HUES6 (cell line): Measurements from ENCODE around the gene CNOT6.
"Not testable (repeated sequence)": the region's sequence is repeated elsewhere in the genome, so short reads cannot be mapped to it uniquely, and the experiment has no call there.

ENCODE experiments used
- H3K27ac ChIP-seq: 2 replicates; pipeline ENCODE4 v1.7.0; 2013; ENCODE audit warnings: low read depth, mild to moderate bottlenecking, low read length, inconsistent platforms
- H3K27me3 ChIP-seq: 2 replicates; pipeline ENCODE4 v1.6.1; 2013; ENCODE audit warnings: low read length; ENCODE audit not compliant: control insufficient read depth, insufficient read depth
- H3K36me3 ChIP-seq: 2 replicates; pipeline ENCODE4 v1.6.1; 2013; ENCODE audit warnings: low read length; ENCODE audit not compliant: control insufficient read depth, insufficient read depth
- H3K4me1 ChIP-seq: 2 replicates; pipeline ENCODE4 v1.6.1; 2013; ENCODE audit warnings: low read length; ENCODE audit not compliant: control insufficient read depth, insufficient read depth
- H3K4me3 ChIP-seq: 2 replicates; pipeline ENCODE4 v1.5.1; 2013; ENCODE audit warnings: low read depth, low read length
- H3K9ac ChIP-seq: one replicate; pipeline ENCODE4 v1.6.1; 2013; ENCODE audit warnings: mild to moderate bottlenecking, low read length
- H3K9me3 ChIP-seq: 2 replicates; pipeline ENCODE4 v1.6.1; 2013; ENCODE audit warnings: low read depth, low read length; ENCODE audit not compliant: control insufficient read depth, insufficient read depth

The CNOT6 gene

DNA sequence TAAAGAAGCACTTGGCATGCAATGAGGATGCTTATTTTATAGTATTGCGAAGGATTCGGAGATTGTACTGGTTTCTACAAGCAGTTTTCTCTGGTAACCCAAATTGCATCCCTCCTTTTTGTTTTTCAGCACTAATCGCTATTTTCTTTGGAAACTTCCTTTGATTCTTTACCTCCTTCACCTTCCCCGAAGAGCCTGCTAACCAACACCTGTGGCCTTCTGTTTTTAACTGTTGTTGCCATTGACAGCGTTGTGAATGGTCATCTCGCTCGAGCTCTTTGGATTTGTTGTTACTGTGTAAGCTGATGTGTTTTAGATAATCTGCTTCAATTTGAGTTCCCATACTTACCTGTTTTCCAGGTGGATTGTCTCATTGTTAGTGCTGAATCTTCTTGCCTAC lies 1.1 kb downstream of the CNOT6 start:
- H3K9me3 ChIP-seq, result no peaks in the 10 kb centered on the region; the same call in 1 of the 2 replicates
- no peaks in the 10 kb centered on the region for H3K27me3 ChIP-seq
- H3K9ac ChIP-seq, result peak overlapping the region; percentile 97
- peaks cover 37% of the 10 kb centered on the region for H3K36me3 ChIP-seq
- peaks cover 20% of the 10 kb centered on the region; the same call in 1 of the 2 replicates for H3K4me1 ChIP-seq
- H3K27ac ChIP-seq, result no peak overlapping the region
- peak overlapping the region; percentile 87 for H3K4me3 ChIP-seq

DNA sequence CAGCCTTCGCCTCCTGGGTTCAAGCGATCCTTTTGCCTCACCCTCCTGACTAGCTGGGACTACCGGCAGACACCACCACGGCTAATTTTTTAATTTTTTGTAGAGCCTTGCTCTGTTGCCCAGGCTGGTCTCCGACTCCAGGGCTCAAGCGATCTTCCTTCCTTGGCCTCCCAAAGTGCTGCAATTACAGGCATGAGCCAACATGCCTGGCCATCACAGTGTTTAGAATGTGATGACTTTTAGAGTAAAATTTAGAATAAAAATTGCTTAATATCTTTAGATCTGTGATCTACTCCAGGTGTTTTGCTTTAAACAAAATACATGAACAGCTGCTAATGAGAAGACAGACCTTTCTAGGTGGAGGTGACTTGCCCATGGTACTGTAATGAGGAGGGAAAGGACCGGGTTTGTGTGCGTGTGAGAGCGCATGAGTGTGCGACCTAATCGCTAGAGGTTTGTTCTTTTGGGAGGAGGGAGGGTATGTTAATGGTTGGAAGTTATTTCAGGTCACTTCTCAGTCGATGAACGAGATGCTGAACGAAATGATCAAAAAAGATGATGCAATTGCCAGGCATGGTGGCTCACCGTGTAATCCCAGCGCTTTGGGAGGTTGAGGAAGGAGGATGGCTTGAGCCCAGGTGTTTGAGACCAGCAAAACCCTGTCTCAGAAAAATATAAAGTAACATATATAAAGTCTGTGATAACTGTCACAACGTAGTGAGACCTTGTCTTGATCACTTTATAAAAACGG lies 2.0 kb downstream of the CNOT6 start:
- no peaks in the 10 kb centered on the region; the same call in 1 of the 2 replicates for H3K9me3 ChIP-seq
- peaks cover 18% of the 10 kb centered on the region; the same call in 1 of the 2 replicates for H3K4me1 ChIP-seq
- peak overlapping the region; percentile 87 for H3K4me3 ChIP-seq
- peak overlapping the region; percentile 15 for H3K9ac ChIP-seq
- peak overlapping the region; percentile 51 for H3K27ac ChIP-seq
- H3K27me3 ChIP-seq, result no peaks in the 10 kb centered on the region
- H3K36me3 ChIP-seq, result peaks cover 41% of the 10 kb centered on the region

DNA sequence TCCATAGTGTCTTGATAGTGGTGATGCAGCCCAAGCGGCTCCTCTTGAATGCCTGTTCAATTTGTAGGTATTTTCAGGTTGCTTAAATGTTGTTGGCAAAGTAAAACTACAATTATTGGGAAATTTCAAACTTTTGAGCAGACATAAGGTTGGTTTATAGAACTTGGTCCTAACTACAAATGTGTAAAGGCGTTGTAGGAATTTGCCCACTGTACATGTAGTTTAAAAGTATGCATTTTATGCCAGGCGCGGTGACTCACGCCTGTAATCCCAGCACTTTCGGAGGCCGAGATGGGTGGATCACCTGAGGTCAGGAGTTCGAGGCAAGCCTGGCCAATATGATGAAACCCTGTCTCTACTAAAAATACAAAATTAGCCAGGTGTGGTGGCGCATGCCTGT lies 2.6 kb downstream of the CNOT6 start:
- H3K4me1 ChIP-seq, result peaks cover 12% of the 10 kb centered on the region; the same call in 1 of the 2 replicates
- H3K27ac ChIP-seq, H3K4me3 ChIP-seq: not testable (repeated sequence)

DNA sequence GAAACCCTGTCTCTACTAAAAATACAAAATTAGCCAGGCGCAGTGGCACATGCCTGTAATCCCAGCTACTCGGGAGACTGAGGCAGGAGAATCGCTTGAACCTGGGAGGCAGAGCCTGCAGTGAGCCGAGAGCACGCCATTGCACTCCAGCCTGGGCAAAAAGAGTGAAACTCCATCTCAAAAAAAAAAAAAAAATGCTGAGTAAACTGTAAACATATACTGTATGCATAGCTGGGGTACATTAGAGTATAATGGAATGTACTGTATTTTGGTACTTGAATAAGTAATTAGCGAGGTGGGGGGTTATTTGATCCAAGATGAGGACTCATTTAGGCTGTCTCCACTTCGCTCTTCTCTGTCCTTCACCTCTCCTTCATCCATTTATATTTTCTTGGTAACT lies 3.7 kb downstream of the CNOT6 start:
- H3K4me1 ChIP-seq, result peaks cover 12% of the 10 kb centered on the region; the same call in 1 of the 2 replicates
- not testable (repeated sequence) for H3K27ac ChIP-seq

More for the DNA sequence above, 2.6 kb downstream of the CNOT6 start:
- peaks cover 44% of the 10 kb centered on the region for H3K36me3 ChIP-seq
- not testable (repeated sequence) for H3K9me3 ChIP-seq, H3K27me3 ChIP-seq, H3K9ac ChIP-seq

DNA sequence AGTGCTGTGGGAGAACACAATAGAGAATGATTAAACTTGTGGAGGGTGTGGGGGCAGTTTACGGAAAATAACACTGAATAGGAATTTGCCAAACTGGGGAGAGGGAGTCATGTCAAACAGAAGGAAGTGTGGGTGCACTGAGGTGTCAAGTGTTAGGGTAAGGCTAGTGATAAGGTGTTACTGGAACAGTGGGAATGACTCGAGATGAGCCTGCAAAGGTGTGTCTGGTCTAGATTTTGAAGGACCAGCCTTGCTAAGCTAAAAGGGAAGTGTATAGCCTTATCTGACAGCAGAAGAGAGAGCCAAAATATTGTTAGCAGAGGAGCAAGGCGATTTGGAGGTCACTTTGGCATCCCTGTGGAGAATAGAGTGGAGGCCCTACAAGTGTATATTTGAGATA lies 4.2 kb downstream of the CNOT6 start:
- Histone ChIP-seq H3K4me3 (no peak overlapping the region), H3K36me3 (peaks cover 53% of the 10 kb centered on the region), H3K27ac (no peak overlapping the region), H3K9ac (no peak overlapping the region), H3K27me3 (no peaks in the 10 kb centered on the region), H3K4me1 (peaks cover 12% of the 10 kb centered on the region; the same call in 1 of the 2 replicates), H3K9me3 (peaks cover 2% of the 10 kb centered on the region)

More for the DNA sequence above, 3.7 kb downstream of the CNOT6 start:
- not testable (repeated sequence) for H3K9me3 ChIP-seq, H3K27me3 ChIP-seq, H3K9ac ChIP-seq, H3K4me3 ChIP-seq
- peaks cover 51% of the 10 kb centered on the region for H3K36me3 ChIP-seq

DNA sequence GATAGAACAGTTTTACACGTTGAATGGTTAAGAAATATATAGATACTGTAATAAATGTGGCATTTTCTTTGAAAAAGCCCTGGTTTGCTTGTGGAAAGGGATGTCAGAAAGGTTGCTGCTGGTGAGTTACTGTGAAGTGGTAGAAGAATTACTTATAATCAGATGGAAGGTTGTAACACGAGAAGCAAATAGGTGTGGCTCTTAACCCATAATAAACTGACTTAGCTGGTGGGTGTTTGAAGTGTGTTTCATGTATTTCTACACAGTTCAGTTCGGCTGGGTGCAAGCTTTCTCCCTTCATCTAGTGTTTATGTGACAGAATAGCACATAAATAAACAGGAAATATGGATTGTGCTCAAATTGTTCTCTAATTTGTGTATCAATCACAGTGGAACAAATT lies 5.5 kb downstream of the CNOT6 start:
- Histone ChIP-seq H3K36me3 (peaks cover 53% of the 10 kb centered on the region), H3K4me1 (peaks cover 12% of the 10 kb centered on the region; the same call in 1 of the 2 replicates), H3K4me3 (no peak overlapping the region), H3K27ac (no peak overlapping the region), H3K9ac (no peak overlapping the region), H3K27me3 (no peaks in the 10 kb centered on the region), H3K9me3 (peaks cover 2% of the 10 kb centered on the region; the same call in 1 of the 2 replicates)

DNA sequence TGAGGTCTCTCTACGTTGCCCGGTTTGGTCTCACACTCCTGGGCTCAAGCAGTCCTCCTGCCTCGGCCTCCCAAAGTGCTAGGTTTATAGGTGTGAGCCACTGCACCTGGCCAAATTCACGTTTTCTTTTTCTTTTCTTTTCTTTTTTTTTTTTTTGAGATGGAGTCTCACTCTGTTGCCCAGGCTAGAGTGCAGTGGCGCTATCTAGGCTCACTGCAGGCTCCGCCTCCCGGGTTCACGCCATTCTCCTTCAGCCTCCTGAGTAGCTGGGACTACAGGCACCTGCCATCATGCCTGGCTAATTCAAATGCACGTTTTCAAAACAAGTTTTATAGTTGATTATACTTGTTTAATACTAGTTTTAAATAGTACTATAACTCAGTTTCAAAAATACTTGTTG lies 6.1 kb downstream of the CNOT6 start:
- H3K4me3 ChIP-seq, H3K9me3 ChIP-seq, H3K27ac ChIP-seq, H3K9ac ChIP-seq, H3K27me3 ChIP-seq: not testable (repeated sequence)
- Histone ChIP-seq H3K36me3 (peaks cover 53% of the 10 kb centered on the region), H3K4me1 (peaks cover 12% of the 10 kb centered on the region; the same call in 1 of the 2 replicates)

DNA sequence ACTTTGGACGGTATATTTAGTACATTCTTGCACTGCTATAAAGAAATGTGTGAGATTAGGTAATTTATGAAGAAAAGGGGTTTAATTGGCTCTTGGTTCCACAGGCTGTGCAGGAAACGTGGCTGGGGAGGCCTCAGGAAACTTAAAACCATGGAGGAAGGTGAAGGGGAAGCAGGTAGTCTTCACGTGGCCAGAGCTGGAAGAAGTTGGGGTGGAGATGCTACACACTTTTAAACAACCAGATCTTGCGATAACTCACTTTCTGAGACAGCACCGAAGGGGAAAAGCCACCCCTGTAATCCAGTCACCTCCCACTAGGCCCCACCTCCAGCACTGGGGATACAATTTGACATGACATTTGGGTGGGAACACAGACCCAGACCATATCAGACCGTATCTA lies 13.5 kb downstream of the CNOT6 start:
- Histone ChIP-seq H3K9me3 (no peaks in the 10 kb centered on the region), H3K9ac (no peak overlapping the region), H3K4me1 (no peaks in the 10 kb centered on the region), H3K27me3 (no peaks in the 10 kb centered on the region), H3K27ac (no peak overlapping the region), H3K36me3 (peaks cover 4% of the 10 kb centered on the region; the same call in 1 of the 2 replicates), H3K4me3 (no peak overlapping the region)

DNA sequence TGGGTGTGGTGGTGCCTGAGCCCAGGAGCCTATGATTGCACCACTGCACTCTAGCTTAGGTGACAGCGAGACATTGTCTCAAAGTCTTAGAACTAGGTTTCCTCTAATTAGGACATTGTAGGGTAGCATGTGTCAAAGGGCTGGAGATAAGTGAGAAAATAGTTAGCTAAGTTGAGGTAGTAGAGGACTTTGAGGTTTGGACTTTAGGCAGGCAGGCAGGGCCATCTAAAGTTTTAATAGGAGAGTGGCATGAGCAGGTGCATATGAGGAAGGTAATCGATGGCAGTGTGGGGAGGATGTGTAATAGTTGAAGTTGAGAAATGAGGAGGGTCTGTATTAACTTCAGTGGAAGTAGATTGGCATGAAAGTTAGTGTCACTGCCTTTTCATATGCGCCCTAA lies 21.1 kb downstream of the CNOT6 start:
- H3K4me1 ChIP-seq, result peaks cover 3% of the 10 kb centered on the region
- H3K9me3 ChIP-seq, result no peaks in the 10 kb centered on the region
- H3K27ac ChIP-seq, result no peak overlapping the region
- no peaks in the 10 kb centered on the region for H3K27me3 ChIP-seq
- H3K36me3 ChIP-seq, result no peaks in the 10 kb centered on the region
- H3K4me3 ChIP-seq, result no peak overlapping the region
- no peak overlapping the region for H3K9ac ChIP-seq

DNA sequence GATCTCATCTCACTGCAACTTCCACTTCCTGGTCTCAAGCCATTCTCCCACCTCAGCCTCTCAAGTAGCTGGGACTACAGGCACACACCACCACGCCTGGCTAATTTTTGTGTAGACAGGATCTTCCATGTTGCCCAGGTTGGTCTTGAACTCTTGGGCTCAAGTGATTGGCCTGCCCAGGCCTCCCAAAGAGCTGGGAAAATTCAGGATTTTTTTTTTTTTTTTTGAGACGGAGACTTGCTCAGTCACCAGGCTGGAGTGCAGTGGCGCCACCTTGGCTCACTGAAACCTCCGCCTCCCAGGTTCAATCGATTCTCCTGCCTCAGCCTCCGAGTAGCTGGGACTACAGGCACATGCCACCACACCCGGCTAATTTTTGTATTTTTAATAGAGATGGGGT lies 21.8 kb downstream of the CNOT6 start:
- H3K9me3 ChIP-seq, H3K9ac ChIP-seq, H3K4me3 ChIP-seq, H3K27me3 ChIP-seq, H3K27ac ChIP-seq, H3K36me3 ChIP-seq, H3K4me1 ChIP-seq: not testable (repeated sequence)

DNA sequence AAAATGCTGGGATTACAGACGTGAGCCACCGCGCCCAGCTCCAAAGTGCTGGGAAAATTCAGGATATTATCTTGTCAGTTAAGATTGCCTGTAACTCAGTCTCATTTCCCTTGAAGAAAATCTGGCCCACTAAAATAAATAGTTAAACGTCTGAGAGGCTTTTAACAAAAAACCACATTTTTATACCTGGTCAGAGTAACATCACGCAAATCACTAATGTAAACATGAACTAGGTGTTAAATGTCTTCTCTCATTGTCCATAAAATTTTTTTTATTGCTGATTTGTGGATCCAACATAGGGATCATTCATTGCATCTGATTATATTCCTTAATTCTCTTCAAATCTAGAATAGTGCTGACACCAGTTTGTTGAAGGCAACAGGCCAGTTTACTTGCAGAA lies 22.3 kb downstream of the CNOT6 start:
- H3K4me3 ChIP-seq, result no peak overlapping the region
- no peaks in the 10 kb centered on the region for H3K9me3 ChIP-seq
- H3K27ac ChIP-seq, result no peak overlapping the region
- H3K4me1 ChIP-seq, result peaks cover 3% of the 10 kb centered on the region
- H3K9ac ChIP-seq, result no peak overlapping the region
- no peaks in the 10 kb centered on the region for H3K27me3 ChIP-seq
- no peaks in the 10 kb centered on the region for H3K36me3 ChIP-seq
